NCI-H1694 treated with DMSO at 0.1 percent for 48 hours (cell line): ENCODE measurements around the gene PRIMPOL.
"Not testable (repeated sequence)": the region's sequence is repeated elsewhere in the genome, so short reads cannot be mapped to it uniquely, and the experiment has no call there.

Experiments
- DNase-seq: peaks from one replicate; lab custom pipeline; 2025; lab: John Stamatoyannopoulos, UW

The PRIMPOL gene

GRCh38 chr4:184713887-184714286 lies 64.3 kb downstream of the PRIMPOL start:
- no peak for DNase-seq

DNA sequence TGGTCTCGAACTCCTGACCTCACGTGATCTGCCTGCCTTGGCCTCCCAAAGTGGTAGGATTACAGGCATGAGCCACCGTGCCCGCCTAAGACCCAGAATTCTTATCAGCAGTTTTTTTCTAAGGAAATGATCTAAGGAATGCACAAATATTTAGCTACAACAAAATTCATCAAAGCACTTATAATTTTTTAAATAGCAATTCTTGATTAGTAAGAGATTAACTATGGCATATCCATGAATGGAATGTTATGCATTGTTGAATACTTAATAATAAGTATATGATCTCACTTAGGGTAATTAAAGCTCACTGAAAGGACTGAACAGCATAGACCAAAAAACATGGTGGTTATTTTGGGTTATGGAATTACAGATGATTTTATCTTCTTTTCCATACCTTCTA lies 66.0 kb downstream of the PRIMPOL start:
- no peak for DNase-seq

- DNase-seq, result no peak
Observed at GRCh38 chr4:184719407-184719806, 69.9 kb downstream of the PRIMPOL start.

- DNase-seq, result no peak
Observed at GRCh38 chr4:184721254-184721653, 71.7 kb downstream of the PRIMPOL start.

DNA sequence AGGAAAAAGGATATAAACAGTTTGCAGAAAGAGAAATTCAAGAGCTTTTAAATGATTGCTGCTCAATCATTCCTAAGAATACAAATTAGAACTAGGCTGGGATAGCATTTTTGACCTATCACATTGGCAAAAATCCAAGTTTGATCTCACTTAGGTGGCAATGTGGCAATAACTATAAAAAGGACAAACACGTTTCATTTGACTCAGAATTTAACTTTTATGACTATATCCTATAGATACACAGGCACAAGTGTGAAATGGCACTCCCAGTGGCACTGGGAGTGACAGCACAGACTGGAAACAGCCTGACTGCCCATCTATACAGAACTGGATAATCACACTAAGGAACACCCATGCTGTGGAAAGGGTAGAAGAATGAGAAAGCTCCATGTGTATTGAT lies 73.3 kb downstream of the PRIMPOL start:
- no peak for DNase-seq

GRCh38 chr4:184727430-184727829 lies 77.9 kb downstream of the PRIMPOL start:
- DNase-seq, result no peak

DNA sequence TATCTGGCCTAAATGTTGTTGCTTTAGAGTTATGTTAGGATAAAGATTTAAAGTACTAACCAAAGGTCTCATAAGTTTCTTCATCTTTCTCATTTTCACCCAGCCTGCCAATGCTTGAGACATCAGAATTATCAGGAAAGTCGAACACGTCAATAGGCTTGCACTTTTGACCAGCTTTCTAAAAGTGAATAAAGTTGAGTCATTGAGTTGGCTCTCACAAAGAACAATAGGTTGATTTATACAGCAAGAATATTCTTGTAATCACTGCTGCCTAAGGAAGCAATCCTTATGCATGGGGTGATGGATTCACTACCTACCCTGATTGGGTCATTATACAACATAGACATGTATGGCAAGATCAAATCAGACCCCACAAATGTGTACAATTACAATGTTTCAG lies 79.3 kb downstream of the PRIMPOL start:
- no peak for DNase-seq

DNA sequence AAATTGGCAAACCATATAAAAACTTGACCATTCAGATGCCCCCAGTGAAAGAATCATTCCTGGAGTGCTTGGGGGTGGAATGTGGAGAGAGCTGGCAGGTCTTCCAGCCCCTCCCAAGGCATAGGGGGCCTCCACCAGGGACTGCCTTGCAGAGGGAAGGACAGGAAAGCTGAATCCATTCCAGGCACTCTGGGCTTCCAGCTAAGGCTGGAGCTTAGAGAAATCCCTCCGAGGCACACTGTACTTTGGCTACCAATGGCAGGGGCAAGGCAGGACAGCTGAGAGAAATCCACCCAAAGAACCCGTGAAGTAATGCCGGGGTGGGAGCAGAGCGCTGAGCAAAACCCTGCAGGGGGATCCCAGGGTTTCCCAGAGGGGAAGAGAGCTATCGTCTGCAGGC lies 80.4 kb downstream of the PRIMPOL start:
- DNase-seq, result no peak

- no peak for DNase-seq
Observed at GRCh38 chr4:184731056-184731455, 81.5 kb downstream of the PRIMPOL start.

GRCh38 chr4:184732126-184732525 lies 82.6 kb downstream of the PRIMPOL start:
- no peak for DNase-seq

DNA sequence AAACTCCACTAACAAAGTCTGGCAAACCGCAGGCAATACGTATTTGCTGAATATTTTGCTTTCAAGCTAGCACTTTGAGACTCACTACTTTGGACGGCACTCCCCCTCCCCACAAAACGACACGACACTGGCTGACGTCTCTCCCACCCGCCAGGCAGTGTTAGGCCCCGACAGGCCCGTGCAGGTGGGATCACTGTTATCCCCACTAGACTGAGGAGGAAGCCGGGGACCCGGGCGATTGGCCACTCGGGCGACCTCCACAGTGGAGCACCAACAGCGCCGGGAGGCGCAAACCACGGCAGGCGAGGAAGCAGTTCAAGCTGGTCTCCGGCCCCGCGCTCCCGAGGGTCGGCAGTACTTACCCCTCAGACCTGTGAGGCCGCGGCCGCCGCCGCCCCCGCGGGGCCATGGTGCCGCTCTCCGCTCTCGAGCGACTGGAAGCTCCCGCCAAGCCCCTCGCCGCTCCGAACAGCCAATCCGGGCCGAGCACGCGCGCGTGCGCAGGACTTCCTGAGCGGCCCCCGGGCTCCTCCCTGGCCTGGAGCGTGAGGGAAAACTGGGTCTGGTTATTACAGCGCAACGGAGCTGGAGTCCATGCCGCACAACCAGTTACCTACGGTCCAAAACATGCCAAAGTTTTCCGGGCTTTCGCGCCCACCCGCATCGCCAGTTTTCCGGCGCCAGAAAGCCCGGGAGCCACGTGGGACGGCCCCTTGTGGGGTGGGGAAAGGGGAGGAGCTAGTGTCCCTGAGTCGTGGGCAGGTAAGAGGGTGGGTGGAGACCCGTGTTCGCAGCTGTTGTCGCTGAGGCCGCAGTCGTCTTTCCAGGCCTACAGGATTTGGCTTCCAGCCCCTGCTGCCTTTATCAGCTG lies 84.4 kb downstream of the PRIMPOL start, which contains the start of gene CENPU:
Gene CENPU (minus strand): TSS at position 443 of the 871 bp plus-strand sequence. CDS start 34 bp downstream, at position 409.
- DNase-seq, result peak; percentile 96

DNA sequence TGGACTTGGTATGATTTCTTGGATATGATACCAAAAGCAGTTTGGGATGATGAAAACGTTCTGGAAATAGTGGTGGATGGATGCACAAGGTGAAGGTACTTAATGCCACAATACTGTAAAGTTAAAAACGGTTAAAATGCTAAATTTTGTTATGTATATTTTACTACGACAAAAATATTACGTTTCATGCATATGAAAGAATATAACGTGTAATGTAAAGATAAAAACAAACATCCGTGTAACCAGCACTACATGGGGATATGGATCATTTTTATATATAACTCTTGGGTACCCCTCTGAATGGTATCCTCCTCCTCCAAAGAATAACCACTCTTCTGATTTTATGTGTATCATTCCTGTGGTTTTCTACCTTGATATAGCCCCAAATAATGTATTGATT lies 85.2 kb downstream of the PRIMPOL start:
- no peak for DNase-seq

- not testable (repeated sequence) for DNase-seq
Observed at GRCh38 chr4:184739575-184739974, 90.0 kb downstream of the PRIMPOL start.

GRCh38 chr4:184740980-184741391 lies 91.4 kb downstream of the PRIMPOL start:
- no peak for DNase-seq

- DNase-seq, result not testable (repeated sequence)
Observed at GRCh38 chr4:184741651-184742050, 92.1 kb downstream of the PRIMPOL start.

DNA sequence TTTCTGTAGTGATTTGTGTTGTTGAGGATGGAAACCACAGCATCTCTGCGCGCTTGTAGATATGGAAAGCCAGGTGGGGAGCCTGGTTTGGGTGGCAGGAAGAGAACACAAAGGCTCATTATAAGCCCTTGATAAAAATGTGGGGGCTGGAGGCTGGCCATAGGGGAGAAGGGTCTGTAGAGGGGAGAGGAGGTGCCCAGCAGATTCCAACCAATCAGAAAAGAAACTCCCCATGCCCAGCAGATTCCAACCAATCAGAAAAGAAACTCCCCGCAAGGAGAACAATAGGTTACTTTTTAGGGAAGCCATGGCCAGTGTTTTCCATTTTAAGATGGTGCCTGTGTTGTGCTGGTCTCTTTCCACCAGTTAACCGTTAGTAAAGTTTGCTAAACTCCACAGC lies 94.1 kb downstream of the PRIMPOL start:
- no peak for DNase-seq

GRCh38 chr4:184744236-184744635 lies 94.7 kb downstream of the PRIMPOL start:
- DNase-seq, result no peak
